HCT116 (cell line): ENCODE measurements around the gene CAMTA2. TPM values are rescaled to one million over a fixed set of nuclear protein-coding genes. Genes with fewer than 3 reads are reported as not detected.

Experiments used
- ATAC-seq: fragments of 200-7000 bp; cut with Tn5 transposase; 2 replicates; pipeline ENCODE4 v1.9.1; 2020; ENCODE audit warnings: mild to moderate bottlenecking, moderate library complexity
- BruUV-seq: library from RNA; stranded (reverse); fragments of 400-500 nt; replicated peaks from 2 replicates; lab custom pipeline; 2021; lab: Mats Ljungman, UMichigan
- CTCF ChIA-PET: fragments of 300-600 bp; sonication (Branson Sonifier 250); formaldehyde crosslinking; loops from one replicate; lab custom pipeline; 2021; ENCODE audit warnings: antibody characterized with exemption; lab: Charles Lee
- POLR2A ChIA-PET: fragments of 300-600, 350-600 bp; sonication (Branson Sonifier 250); formaldehyde crosslinking; loops from one replicate; lab custom pipeline; 2021; ENCODE audit warnings: antibody characterized with exemption; lab: Charles Lee
- RAD21 ChIA-PET, 2 experiments: fragments of 300-600 bp; sonication (Branson Sonifier 250); formaldehyde crosslinking; loops; one replicate each; lab custom pipeline; 2023; ENCODE audit warnings: low total read pairs in 2 of 2; ENCODE audit not compliant: uncharacterized antibody in 2 of 2, unreplicated experiment in 2 of 2, low non-redundant PET in 1 of 2; lab: Charles Lee
- DNase-seq: peaks from one replicate; pipeline ENCODE4 v3.0.0-alpha.2; 2010; ENCODE audit warnings: low read depth, low spot score
- H2AFZ ChIP-seq: fragments of 200-600 bp; shearing (Covaris generic), sonication (generic); 2 replicates; pipeline ENCODE4 v1.6.1; 2017; ENCODE audit warnings: low read depth, mixed run types, mixed read lengths, antibody characterized with exemption, low read length; ENCODE audit not compliant: poor library complexity, severe bottlenecking
- H3K27ac ChIP-seq: 2 replicates; pipeline ENCODE4 v1.5.1; 2012; ENCODE audit warnings: low read depth, low read length
- H3K27me3 ChIP-seq: fragments of 200-600 bp; sonication (generic); 2 replicates; pipeline ENCODE4 v1.6.1; 2016; ENCODE audit warnings: mixed run types, low read length, mixed read lengths; ENCODE audit not compliant: insufficient read depth
- H3K36me3 ChIP-seq, 2 experiments: fragments of 200-500 bp in 1 of 2; fragments of 200-600 bp in 1 of 2; sonication (Bioruptor generic) in 1 of 2; sonication (generic) in 1 of 2; 2 replicates each; pipeline versions ENCODE4 v1.5.1 to v1.6.1; 2014 to 2016; ENCODE audit warnings: low read length in 2 of 2, inconsistent platforms in 1 of 2, mixed read lengths in 1 of 2, mixed run types in 1 of 2; ENCODE audit not compliant: insufficient read depth in 2 of 2, control insufficient read depth in 1 of 2
- H3K4me1 ChIP-seq, 2 experiments: fragments of 200-600 bp in 1 of 2; sonication (generic) in 1 of 2; 2 replicates each; pipeline versions ENCODE4 v1.5.1 to v1.6.1; 2012 to 2017; ENCODE audit warnings: low read length in 2 of 2, inconsistent platforms in 1 of 2, mild to moderate bottlenecking in 1 of 2, mixed read lengths in 1 of 2, mixed run types in 1 of 2, moderate library complexity in 1 of 2; ENCODE audit not compliant: insufficient read depth in 2 of 2, control insufficient read depth in 1 of 2
- H3K4me2 ChIP-seq: fragments of 200-600 bp; sonication (generic); 2 replicates; pipeline ENCODE4 v1.6.1; 2017; ENCODE audit warnings: mixed run types, low read length, mixed read lengths
- H3K4me3 ChIP-seq, 2 experiments: fragments of 200-600 bp in 1 of 2; sonication (generic) in 1 of 2; replicated peaks in 1 of 2; 2 replicates each; pipeline ENCODE4 v1.5.1; 2011 to 2016; ENCODE audit warnings: low read length in 2 of 2, control low read depth in 1 of 2, low read depth in 1 of 2, mild to moderate bottlenecking in 1 of 2, mixed read lengths in 1 of 2, mixed run types in 1 of 2
- H3K79me2 ChIP-seq: fragments of 200-600 bp; sonication (generic); 2 replicates; pipeline ENCODE4 v1.6.1; 2017; ENCODE audit warnings: mild to moderate bottlenecking, mixed run types, low read length, moderate library complexity, mixed read lengths; ENCODE audit not compliant: insufficient read depth
- H3K9ac ChIP-seq: fragments of 200-600 bp; sonication (generic); 2 replicates; pipeline ENCODE4 v1.6.1; 2016; ENCODE audit warnings: low read length, mixed read lengths
- H3K9me2 ChIP-seq: fragments of 200-600 bp; sonication (generic), shearing (Covaris generic); 2 replicates; pipeline ENCODE4 v1.6.1; 2017; ENCODE audit warnings: mixed run types, mild to moderate bottlenecking, moderate library complexity; ENCODE audit not compliant: insufficient read depth
- H3K9me3 ChIP-seq, 2 experiments: fragments of 200-500 bp in 1 of 2; fragments of 200-600 bp in 1 of 2; sonication (Bioruptor generic) in 1 of 2; sonication (generic) in 1 of 2; 2 replicates each; pipeline ENCODE4 v1.6.1; 2014 to 2017; ENCODE audit warnings: low read length in 2 of 2, mixed read lengths in 2 of 2, inconsistent platforms in 1 of 2, low read depth in 1 of 2, mild to moderate bottlenecking in 1 of 2, mixed run types in 1 of 2, moderate library complexity in 1 of 2; ENCODE audit not compliant: control insufficient read depth in 1 of 2, insufficient read depth in 1 of 2
- H4K20me1 ChIP-seq: fragments of 200-600 bp; sonication (generic), shearing (Covaris generic); 2 replicates; pipeline ENCODE4 v1.6.1; 2017; ENCODE audit warnings: mixed run types, mild to moderate bottlenecking, moderate library complexity; ENCODE audit not compliant: insufficient read depth
- CBX3 ChIP-seq: IDR thresholded peaks from 2 replicates; pipeline ENCODE4 v1.6.1; 2012; ENCODE audit warnings: low read depth
- CEBPB ChIP-seq: IDR thresholded peaks from 2 replicates; pipeline ENCODE4 v1.6.1; 2012; ENCODE audit warnings: low read depth
- CTCF ChIP-seq, 3 experiments: fragments of 200-600 bp in 1 of 3; sonication (generic) in 1 of 3; IDR thresholded peaks in 2 of 3; conservative IDR thresholded peaks in 1 of 3; 2 replicates each; pipeline ENCODE4 v1.5.1; 2012 to 2017; ENCODE audit warnings: low read depth in 2 of 3, low read length in 2 of 3, antibody characterized with exemption in 1 of 3, borderline replicate concordance in 1 of 3, control low read depth in 1 of 3, mild to moderate bottlenecking in 1 of 3, mixed read lengths in 1 of 3, mixed run types in 1 of 3, moderate library complexity in 1 of 3; ENCODE audit not compliant: insufficient read depth in 1 of 3
- EGR1 ChIP-seq: IDR thresholded peaks from 2 replicates; pipeline ENCODE4 v1.6.1; 2012; ENCODE audit warnings: low read depth
- EZH2 ChIP-seq: fragments of 200-600 bp; sonication (generic); IDR thresholded peaks from 2 replicates; pipeline ENCODE4 v1.6.1; 2017; ENCODE audit warnings: antibody characterized with exemption, mixed run types
- FOSL1 ChIP-seq: IDR thresholded peaks from 2 replicates; pipeline ENCODE4 v1.6.1; 2012; ENCODE audit warnings: low read depth
- MAX ChIP-seq: IDR thresholded peaks from 2 replicates; pipeline ENCODE4 v1.6.1; 2012
- POLR2A ChIP-seq: IDR thresholded peaks from 2 replicates; pipeline ENCODE4 v1.7.0; 2011; ENCODE audit warnings: borderline replicate concordance; ENCODE audit not compliant: insufficient read depth, insufficient read length; ENCODE audit errors: extremely low read depth
- SP1 ChIP-seq: IDR thresholded peaks from 2 replicates; pipeline ENCODE4 v1.6.1; 2012; ENCODE audit warnings: low read depth
- SRF ChIP-seq: IDR thresholded peaks from 2 replicates; pipeline ENCODE4 v1.6.1; 2012; ENCODE audit warnings: low read depth
- ZBTB33 ChIP-seq: IDR thresholded peaks from 2 replicates; pipeline ENCODE4 v1.6.1; 2011; ENCODE audit warnings: mild to moderate bottlenecking, low read length, moderate library complexity; ENCODE audit not compliant: insufficient replicate concordance; ENCODE audit errors: extremely low read depth
- ZFX ChIP-seq: fragments of 450-650 bp; IDR thresholded peaks from 2 replicates; pipeline ENCODE4 v1.6.1; 2017
- intact Hi-C: fragments of 100-400 bp; cut with micrococcal nuclease; formaldehyde crosslinking; loops from 2 replicates; pipeline ENCODE4 v1.10.0; 2022
- total RNA-seq: library from RNA; stranded (reverse); gene quantifications from one replicate; pipeline ENCODE4 v1.2.1, GENCODE V29; 2021; ENCODE audit not compliant: unreplicated experiment

CAMTA2 gene
- total RNA-seq, 1 experiment from 2014 or later, result 37.8 TPM

- TF ChIP-seq POLR2A (no peak), SP1 (no peak), CTCF (IDR thresholded peaks at IDR 0.05 in 2 of 3, conservative IDR thresholded peaks at IDR 0.05 in 1 of 3; ENCODE audit: borderline replicate concordance in 1 of 3, insufficient read depth in 1 of 3, low read depth in 2 of 3, low read length in 2 of 3) (no peak), CEBPB (no peak), EZH2 (no peak)
Measured at GRCh38 chr17:4974115-4974670, 13.3 kb downstream of the CAMTA2 start (continued).

- CTCF ChIA-PET, result no interaction called here
- H3K9ac ChIP-seq, result no peak overlapping the region
Measured at GRCh38 chr17:4973256-4974114, 14.0 kb downstream of the CAMTA2 start.

More at GRCh38 chr17:4973256-4974114, 14.0 kb downstream of the CAMTA2 start:
- ATAC-seq (no peak), DNase-seq (no peak)
- H3K4me2 ChIP-seq, result no peak overlapping the region
- no peaks in the 10 kb centered on the region for H4K20me1 ChIP-seq
- no TSS peak for BruUV-seq
- TF ChIP-seq MAX (no peak), EGR1 (no peak), CBX3 (no peak), SRF (no peak), ZBTB33 (no peak), ZFX (no peak), FOSL1 (no peak), EZH2 (no peak)
- H3K4me1 ChIP-seq, result peaks cover 11 to 14% of the 10 kb centered on the region in 2 experiments
- H3K9me3 ChIP-seq, result no peaks in the 10 kb centered on the region
- no peak overlapping the region for H3K27ac ChIP-seq
- H3K79me2 ChIP-seq, result no peaks in the 10 kb centered on the region
- RAD21 ChIA-PET, result interaction anchor here in 1 of 2 experiments (0.6 kb wide), 1 partner anchor 24 kb away, joined by 4 read pairs; the partner anchor contains the start of gene KIF1C
- H3K4me3 ChIP-seq, result no peak overlapping the region
- intact Hi-C loops, result no loop called here
- POLR2A ChIA-PET, result no interaction called here
- H3K9me2 ChIP-seq, result no peaks in the 10 kb centered on the region
- no peak overlapping the region for H2AFZ ChIP-seq
- H3K27me3 ChIP-seq, result no peaks in the 10 kb centered on the region
- peaks cover 8 to 24% of the 10 kb centered on the region in 2 experiments; a peak in 2 of 4 replicates for H3K36me3 ChIP-seq
